IPS-18c (cell line): ENCODE results near the gene SCRN1.

Experiments used
- H3K4me3 ChIP-seq: 2 replicates; pipeline ENCODE4 v1.7.0; 2013; ENCODE audit warnings: low read depth, mild to moderate bottlenecking, low read length, moderate library complexity; ENCODE audit not compliant: insufficient read depth
- H3K9me3 ChIP-seq: one replicate; pipeline ENCODE4 v1.6.1; 2013; ENCODE audit warnings: mild to moderate bottlenecking, low read length, moderate library complexity; ENCODE audit not compliant: control insufficient read depth, insufficient read depth

SCRN1 gene

GRCh38 chr7:29989257-29989995, at the start of gene SCRN1:
SCRN1 (minus strand) TSS chr7:29989801; CDS start chr7:29969067, 20,734 bp downstream.
- H3K9me3 ChIP-seq = peaks cover 2% of the 10 kb centered on the region

GRCh38 chr7:30038196-30038980, 48.8 kb upstream of the SCRN1 start:
- Histone ChIP-seq H3K9me3 (no peaks in the 10 kb centered on the region), H3K4me3 (no peak overlapping the region)

More at GRCh38 chr7:29989257-29989995, at the start of gene SCRN1:
- peak within 1 kb of the TSS; percentile 90 for H3K4me3 ChIP-seq

- no peak overlapping the region for H3K4me3 ChIP-seq
- H3K9me3 ChIP-seq = no peaks in the 10 kb centered on the region
These were observed 46.6 kb upstream of the SCRN1 start for GRCh38 chr7:30036220-30036619.

GRCh38 chr7:30034501-30034900, 44.9 kb upstream of the SCRN1 start:
- Histone ChIP-seq H3K4me3 (no peak overlapping the region), H3K9me3 (no peaks in the 10 kb centered on the region)

- no peaks in the 10 kb centered on the region for H3K9me3 ChIP-seq
- H3K4me3 ChIP-seq = no peak overlapping the region
These were observed 42.9 kb upstream of the SCRN1 start for GRCh38 chr7:30032310-30033125.

GRCh38 chr7:30029696-30030095, 40.1 kb upstream of the SCRN1 start:
- peak overlapping the region; percentile 90; the same call in 1 of the 2 replicates for H3K4me3 ChIP-seq

GRCh38 chr7:30028749-30029635, 39.4 kb upstream of the SCRN1 start:
- Histone ChIP-seq H3K4me3 (peak overlapping the region; percentile 90), H3K9me3 (no peaks in the 10 kb centered on the region)

More at GRCh38 chr7:30029696-30030095, 40.1 kb upstream of the SCRN1 start:
- H3K9me3 ChIP-seq = no peaks in the 10 kb centered on the region

GRCh38 chr7:30028216-30028748, 38.7 kb upstream of the SCRN1 start, which contains the start of gene PLEKHA8:
PLEKHA8 (plus strand) TSS chr7:30028412; CDS start chr7:30028763, 351 bp downstream.
- Histone ChIP-seq H3K4me3 (peak within 1 kb of the TSS; percentile 90), H3K9me3 (no peaks in the 10 kb centered on the region)

- H3K4me3 ChIP-seq = peak overlapping the region; percentile 90
- no peaks in the 10 kb centered on the region for H3K9me3 ChIP-seq
These were observed 38.2 kb upstream of the SCRN1 start for GRCh38 chr7:30027740-30028215.

GRCh38 chr7:30027065-30027456, 37.5 kb upstream of the SCRN1 start:
- Histone ChIP-seq H3K4me3 (peak overlapping the region; percentile 90), H3K9me3 (no peaks in the 10 kb centered on the region)

- Histone ChIP-seq H3K9me3 (no peaks in the 10 kb centered on the region), H3K4me3 (peak within 1 kb of the TSS; percentile 90)
These were observed 36.8 kb upstream of the SCRN1 start, which contains the start of gene FKBP14 for GRCh38 chr7:30026229-30027064. FKBP14 (minus strand) TSS chr7:30026702; CDS start chr7:30026508, 194 bp downstream.

- Histone ChIP-seq H3K9me3 (no peaks in the 10 kb centered on the region), H3K4me3 (no peak overlapping the region; the same call in 1 of the 2 replicates)
These were observed 33.9 kb upstream of the SCRN1 start for GRCh38 chr7:30023524-30023923.

GRCh38 chr7:30022991-30023390, 33.4 kb upstream of the SCRN1 start:
- H3K9me3 ChIP-seq = no peaks in the 10 kb centered on the region
- no peak overlapping the region for H3K4me3 ChIP-seq

GRCh38 chr7:30020535-30020934, 30.9 kb upstream of the SCRN1 start:
- H3K9me3 ChIP-seq = no peaks in the 10 kb centered on the region

GRCh38 chr7:30019960-30020359, 30.4 kb upstream of the SCRN1 start:
- Histone ChIP-seq H3K9me3 (no peaks in the 10 kb centered on the region), H3K4me3 (no peak overlapping the region)

More at GRCh38 chr7:30020535-30020934, 30.9 kb upstream of the SCRN1 start:
- no peak overlapping the region for H3K4me3 ChIP-seq
